Measurements from ENCODE around the gene NT5DC3. TPM values are rescaled to one million over a fixed set of nuclear protein-coding genes. Genes with fewer than 3 reads are reported as not detected.
A peak's percentile ranks its signal among the peaks of the same experiment; 100 is the strongest.

NT5DC3 gene
- total RNA-seq = 13.1 TPM
- polyA plus RNA-seq = 21.4 TPM

GRCh38 chr12:103840876-103841689, at the start of gene NT5DC3:
NT5DC3 (minus strand) TSS chr12:103841234; CDS start chr12:103841156, 78 bp downstream.
- WGBS = 1% methylated on average over 85 of the region's 86 CpGs
- H3K4me3 ChIP-seq (ENCODE audit: low read depth, low read length) = peak within 1 kb of the TSS; percentile 86
- no peaks in the 10 kb centered on the region for H3K36me3 ChIP-seq (ENCODE audit: insufficient read depth)
- DNase-seq (ENCODE audit: extremely low spot score) = no peak
- H3K4me1 ChIP-seq (ENCODE audit: insufficient read depth) = no peaks in the 10 kb centered on the region
- H3K27ac ChIP-seq (ENCODE audit: low read depth) = peak within 1 kb of the TSS; percentile 48

GRCh38 chr12:103887738-103888137, 46.7 kb upstream of the NT5DC3 start:
- H3K4me1 ChIP-seq (ENCODE audit: insufficient read depth) = no peaks in the 10 kb centered on the region
- no peaks in the 10 kb centered on the region for H3K36me3 ChIP-seq (ENCODE audit: insufficient read depth)
- no peak overlapping the region for H3K27ac ChIP-seq (ENCODE audit: low read depth)
- WGBS = 70% methylated on average over 1 of the region's 1 CpG
- no peak for DNase-seq (ENCODE audit: extremely low spot score)
- H3K4me3 ChIP-seq (ENCODE audit: low read depth, low read length) = no peak overlapping the region

GRCh38 chr12:103886195-103886797, 45.3 kb upstream of the NT5DC3 start:
- H3K4me3 ChIP-seq (ENCODE audit: low read depth, low read length) = no peak overlapping the region
- WGBS = 57% methylated on average over 4 of the region's 4 CpGs
- no peaks in the 10 kb centered on the region for H3K36me3 ChIP-seq (ENCODE audit: insufficient read depth)
- H3K27ac ChIP-seq (ENCODE audit: low read depth) = no peak overlapping the region
- H3K4me1 ChIP-seq (ENCODE audit: insufficient read depth) = no peaks in the 10 kb centered on the region
- no peak for DNase-seq (ENCODE audit: extremely low spot score)

- no peak overlapping the region for H3K4me3 ChIP-seq (ENCODE audit: low read depth, low read length)
- DNase-seq (ENCODE audit: extremely low spot score) = no peak
- no peak overlapping the region for H3K27ac ChIP-seq (ENCODE audit: low read depth)
- H3K4me1 ChIP-seq (ENCODE audit: insufficient read depth) = no peaks in the 10 kb centered on the region
- no peaks in the 10 kb centered on the region for H3K36me3 ChIP-seq (ENCODE audit: insufficient read depth)
- WGBS = 22% methylated on average over 4 of the region's 4 CpGs
Measured at GRCh38 chr12:103884316-103884715, 43.3 kb upstream of the NT5DC3 start.

GRCh38 chr12:103883908-103884307, 42.9 kb upstream of the NT5DC3 start:
- no peak overlapping the region for H3K27ac ChIP-seq (ENCODE audit: low read depth)
- DNase-seq (ENCODE audit: extremely low spot score) = no peak
- 88% methylated on average over 2 of the region's 2 CpGs for WGBS
- no peaks in the 10 kb centered on the region for H3K4me1 ChIP-seq (ENCODE audit: insufficient read depth)
- no peak overlapping the region for H3K4me3 ChIP-seq (ENCODE audit: low read depth, low read length)
- H3K36me3 ChIP-seq (ENCODE audit: insufficient read depth) = no peaks in the 10 kb centered on the region

- no peak for DNase-seq (ENCODE audit: extremely low spot score)
- Histone ChIP-seq H3K4me1 (ENCODE audit: insufficient read depth) (no peaks in the 10 kb centered on the region), H3K4me3 (ENCODE audit: low read depth, low read length) (no peak overlapping the region), H3K27ac (ENCODE audit: low read depth) (no peak overlapping the region), H3K36me3 (ENCODE audit: insufficient read depth) (no peaks in the 10 kb centered on the region)
- 59% methylated on average over 2 of the region's 2 CpGs for WGBS
Measured at GRCh38 chr12:103882861-103883596, 42.0 kb upstream of the NT5DC3 start.

GRCh38 chr12:103881261-103881660, 40.2 kb upstream of the NT5DC3 start:
- no peak overlapping the region for H3K27ac ChIP-seq (ENCODE audit: low read depth)
- H3K36me3 ChIP-seq (ENCODE audit: insufficient read depth) = no peaks in the 10 kb centered on the region
- no peak overlapping the region for H3K4me3 ChIP-seq (ENCODE audit: low read depth, low read length)
- H3K4me1 ChIP-seq (ENCODE audit: insufficient read depth) = no peaks in the 10 kb centered on the region
- no peak for DNase-seq (ENCODE audit: extremely low spot score)
- WGBS = 44% methylated on average over 2 of the region's 2 CpGs

- 46% methylated on average over 8 of the region's 8 CpGs for WGBS
- H3K4me3 ChIP-seq (ENCODE audit: low read depth, low read length) = no peak overlapping the region
Measured at GRCh38 chr12:103880299-103881142, 39.5 kb upstream of the NT5DC3 start.

GRCh38 chr12:103879878-103880277, 38.8 kb upstream of the NT5DC3 start:
- 37% methylated on average over 2 of the region's 2 CpGs for WGBS
- H3K27ac ChIP-seq (ENCODE audit: low read depth) = no peak overlapping the region
- no peaks in the 10 kb centered on the region for H3K36me3 ChIP-seq (ENCODE audit: insufficient read depth)
- H3K4me3 ChIP-seq (ENCODE audit: low read depth, low read length) = no peak overlapping the region
- DNase-seq (ENCODE audit: extremely low spot score) = no peak
- no peaks in the 10 kb centered on the region for H3K4me1 ChIP-seq (ENCODE audit: insufficient read depth)

More at GRCh38 chr12:103880299-103881142, 39.5 kb upstream of the NT5DC3 start:
- Histone ChIP-seq H3K27ac (ENCODE audit: low read depth) (no peak overlapping the region), H3K36me3 (ENCODE audit: insufficient read depth) (no peaks in the 10 kb centered on the region), H3K4me1 (ENCODE audit: insufficient read depth) (no peaks in the 10 kb centered on the region)
- DNase-seq (ENCODE audit: extremely low spot score) = no peak

- Histone ChIP-seq H3K4me1 (ENCODE audit: insufficient read depth) (no peaks in the 10 kb centered on the region), H3K4me3 (ENCODE audit: low read depth, low read length) (no peak overlapping the region), H3K36me3 (ENCODE audit: insufficient read depth) (no peaks in the 10 kb centered on the region), H3K27ac (ENCODE audit: low read depth) (no peak overlapping the region)
- WGBS = 82% methylated on average over 9 of the region's 9 CpGs
- no peak for DNase-seq (ENCODE audit: extremely low spot score)
Measured at GRCh38 chr12:103879048-103879692, 38.1 kb upstream of the NT5DC3 start.

GRCh38 chr12:103877934-103878510, 37.0 kb upstream of the NT5DC3 start:
- Histone ChIP-seq H3K4me3 (ENCODE audit: low read depth, low read length) (no peak overlapping the region), H3K27ac (ENCODE audit: low read depth) (no peak overlapping the region), H3K4me1 (ENCODE audit: insufficient read depth) (no peaks in the 10 kb centered on the region), H3K36me3 (ENCODE audit: insufficient read depth) (no peaks in the 10 kb centered on the region)
- 16% methylated on average over 5 of the region's 5 CpGs for WGBS
- peak; percentile 26 for DNase-seq (ENCODE audit: extremely low spot score)

- WGBS = 70% methylated on average over 1 of the region's 1 CpG
- no peak overlapping the region for H3K27ac ChIP-seq (ENCODE audit: low read depth)
- no peak for DNase-seq (ENCODE audit: extremely low spot score)
- no peaks in the 10 kb centered on the region for H3K4me1 ChIP-seq (ENCODE audit: insufficient read depth)
- no peaks in the 10 kb centered on the region for H3K36me3 ChIP-seq (ENCODE audit: insufficient read depth)
- no peak overlapping the region for H3K4me3 ChIP-seq (ENCODE audit: low read depth, low read length)
Measured at GRCh38 chr12:103877288-103877687, 36.3 kb upstream of the NT5DC3 start.
